Measurements from ENCODE around the gene CXXC5. TPM values are rescaled to one million over a fixed set of nuclear protein-coding genes. Genes with fewer than 3 reads are reported as not detected.

CXXC5 gene
- total and polyA plus RNA-seq, 9 of the 15 experiments (the other 6 are each of a cell fraction or from before 2014, with no cell fraction given): 1.9 to 123 (median 45.8) TPM

DNA sequence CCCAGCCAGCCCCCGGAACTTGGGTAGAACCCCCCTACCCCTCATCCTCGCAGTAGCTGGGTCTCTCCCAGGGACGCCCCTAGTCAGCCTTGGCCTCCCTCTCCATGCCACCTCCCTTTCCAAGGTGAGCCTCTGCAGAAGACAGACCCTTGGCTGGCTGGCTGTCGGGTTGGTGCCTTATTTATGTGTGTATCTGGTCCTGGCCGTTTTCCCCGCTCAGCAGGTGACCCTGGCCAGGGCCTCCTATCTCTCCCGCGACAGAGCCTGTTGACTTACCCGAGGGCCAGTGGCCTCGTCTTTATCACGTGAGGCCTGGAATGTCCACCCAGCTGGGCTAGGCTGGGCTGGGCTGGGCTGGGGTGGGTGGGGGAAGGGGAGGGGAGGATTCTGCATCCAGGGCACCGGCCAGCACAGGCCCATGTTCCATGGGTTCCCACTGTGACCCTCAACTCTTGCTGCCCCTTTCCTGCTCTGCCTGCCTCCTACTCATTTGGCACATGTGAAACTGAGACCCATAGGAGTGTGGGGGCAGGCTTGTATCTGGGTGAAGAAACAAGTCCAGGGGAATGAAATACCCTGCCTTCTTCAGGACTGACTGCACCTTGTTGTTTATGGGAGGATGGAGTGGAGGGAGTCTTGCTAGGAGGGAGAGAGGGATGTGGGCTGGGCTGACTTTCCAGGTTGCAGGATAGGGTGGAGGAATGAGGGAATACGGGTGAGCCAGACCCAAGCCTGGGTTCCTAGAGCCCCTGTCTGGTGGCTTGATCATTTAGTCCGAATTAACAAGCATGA is 3.1 kb downstream of the CXXC5 start (continued):
- TF ChIP-seq, protein P1, sequence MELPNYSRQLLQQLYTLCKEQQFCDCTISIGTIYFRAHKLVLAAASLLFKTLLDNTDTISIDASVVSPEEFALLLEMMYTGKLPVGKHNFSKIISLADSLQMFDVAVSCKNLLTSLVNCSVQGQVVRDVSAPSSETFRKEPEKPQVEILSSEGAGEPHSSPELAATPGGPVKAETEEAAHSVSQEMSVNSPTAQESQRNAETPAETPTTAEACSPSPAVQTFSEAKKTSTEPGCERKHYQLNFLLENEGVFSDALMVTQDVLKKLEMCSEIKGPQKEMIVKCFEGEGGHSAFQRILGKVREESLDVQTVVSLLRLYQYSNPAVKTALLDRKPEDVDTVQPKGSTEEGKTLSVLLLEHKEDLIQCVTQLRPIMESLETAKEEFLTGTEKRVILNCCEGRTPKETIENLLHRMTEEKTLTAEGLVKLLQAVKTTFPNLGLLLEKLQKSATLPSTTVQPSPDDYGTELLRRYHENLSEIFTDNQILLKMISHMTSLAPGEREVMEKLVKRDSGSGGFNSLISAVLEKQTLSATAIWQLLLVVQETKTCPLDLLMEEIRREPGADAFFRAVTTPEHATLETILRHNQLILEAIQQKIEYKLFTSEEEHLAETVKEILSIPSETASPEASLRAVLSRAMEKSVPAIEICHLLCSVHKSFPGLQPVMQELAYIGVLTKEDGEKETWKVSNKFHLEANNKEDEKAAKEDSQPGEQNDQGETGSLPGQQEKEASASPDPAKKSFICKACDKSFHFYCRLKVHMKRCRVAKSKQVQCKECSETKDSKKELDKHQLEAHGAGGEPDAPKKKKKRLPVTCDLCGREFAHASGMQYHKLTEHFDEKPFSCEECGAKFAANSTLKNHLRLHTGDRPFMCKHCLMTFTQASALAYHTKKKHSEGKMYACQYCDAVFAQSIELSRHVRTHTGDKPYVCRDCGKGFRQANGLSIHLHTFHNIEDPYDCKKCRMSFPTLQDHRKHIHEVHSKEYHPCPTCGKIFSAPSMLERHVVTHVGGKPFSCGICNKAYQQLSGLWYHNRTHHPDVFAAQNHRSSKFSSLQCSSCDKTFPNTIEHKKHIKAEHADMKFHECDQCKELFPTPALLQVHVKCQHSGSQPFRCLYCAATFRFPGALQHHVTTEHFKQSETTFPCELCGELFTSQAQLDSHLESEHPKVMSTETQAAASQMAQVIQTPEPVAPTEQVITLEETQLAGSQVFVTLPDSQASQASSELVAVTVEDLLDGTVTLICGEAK (IDR thresholded peaks at IDR 0.05): no peak
- TF ChIP-seq, protein P1 (CRISPR knock-in tag; IDR thresholded peaks at IDR 0.05): no peak
- TF ChIP-seq ZNF408 (CRISPR knock-in tag; IDR thresholded peaks at IDR 0.05; ENCODE audit: low read depth) (no peak), LEF1 (IDR thresholded peaks at IDR 0.05) (peak; percentile 42; the same call in 1 of the 2 replicates), STAT5B (CRISPR knock-in tag; IDR thresholded peaks at IDR 0.05) (no peak), NCOA6 (IDR thresholded peaks at IDR 0.05) (no peak), MYC (IDR thresholded peaks at IDR 0.05; ENCODE audit: low read depth, low read length) (peak; percentile 39; the same call in 1 of the 2 replicates), MYC (CRISPR knock-in tag; IDR thresholded peaks at IDR 0.05; ENCODE audit: borderline replicate concordance, low read depth) (no peak), MTA2 (IDR thresholded peaks at IDR 0.05; ENCODE audit: low read depth) (peak; percentile 48; the same call in 1 of the 2 replicates), ZNF584 (CRISPR knock-in tag; IDR thresholded peaks at IDR 0.05; ENCODE audit: low read depth) (no peak), SRSF9 (IDR thresholded peaks at IDR 0.05; ENCODE audit: borderline replicate concordance, low read depth, low read length) (no peak), ZFX (CRISPR knock-in tag; IDR thresholded peaks at IDR 0.05) (no peak), ZBTB1 (CRISPR knock-in tag; IDR thresholded peaks at IDR 0.05; ENCODE audit: borderline replicate concordance, low read depth) (no peak), ZBTB8A (IDR thresholded peaks at IDR 0.05; ENCODE audit: partially characterized antibody) (no peak), ZKSCAN8 (CRISPR knock-in tag; IDR thresholded peaks at IDR 0.05) (peak; percentile 70; the same call in 1 of the 2 replicates), ZNF124 (CRISPR knock-in tag; IDR thresholded peaks at IDR 0.05) (no peak), GTF2A2 (tag; IDR thresholded peaks at IDR 0.05) (no peak)
- TF ChIP-seq, protein P2, sequence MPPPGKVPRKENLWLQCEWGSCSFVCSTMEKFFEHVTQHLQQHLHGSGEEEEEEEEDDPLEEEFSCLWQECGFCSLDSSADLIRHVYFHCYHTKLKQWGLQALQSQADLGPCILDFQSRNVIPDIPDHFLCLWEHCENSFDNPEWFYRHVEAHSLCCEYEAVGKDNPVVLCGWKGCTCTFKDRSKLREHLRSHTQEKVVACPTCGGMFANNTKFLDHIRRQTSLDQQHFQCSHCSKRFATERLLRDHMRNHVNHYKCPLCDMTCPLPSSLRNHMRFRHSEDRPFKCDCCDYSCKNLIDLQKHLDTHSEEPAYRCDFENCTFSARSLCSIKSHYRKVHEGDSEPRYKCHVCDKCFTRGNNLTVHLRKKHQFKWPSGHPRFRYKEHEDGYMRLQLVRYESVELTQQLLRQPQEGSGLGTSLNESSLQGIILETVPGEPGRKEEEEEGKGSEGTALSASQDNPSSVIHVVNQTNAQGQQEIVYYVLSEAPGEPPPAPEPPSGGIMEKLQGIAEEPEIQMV (tag; conservative IDR thresholded peaks at IDR 0.05; ENCODE audit: low read depth): no peak

All from K562 (cell line).